HG03571 (cell line): ENCODE results near the gene DIS3L2.
"Not testable (repeated sequence)": the region's sequence is repeated elsewhere in the genome, so short reads cannot be mapped to it uniquely, and the experiment has no call there.

Source experiments
- ATAC-seq: cut with Tn5 transposase; IDR thresholded peaks from one replicate; pipeline ENCODE4 v1.9.1; 2021; ENCODE audit not compliant: unreplicated experiment

Gene DIS3L2

GRCh38 chr2:232288489-232289030 is 327.0 kb downstream of the DIS3L2 start:
- ATAC-seq = no peak

DNA sequence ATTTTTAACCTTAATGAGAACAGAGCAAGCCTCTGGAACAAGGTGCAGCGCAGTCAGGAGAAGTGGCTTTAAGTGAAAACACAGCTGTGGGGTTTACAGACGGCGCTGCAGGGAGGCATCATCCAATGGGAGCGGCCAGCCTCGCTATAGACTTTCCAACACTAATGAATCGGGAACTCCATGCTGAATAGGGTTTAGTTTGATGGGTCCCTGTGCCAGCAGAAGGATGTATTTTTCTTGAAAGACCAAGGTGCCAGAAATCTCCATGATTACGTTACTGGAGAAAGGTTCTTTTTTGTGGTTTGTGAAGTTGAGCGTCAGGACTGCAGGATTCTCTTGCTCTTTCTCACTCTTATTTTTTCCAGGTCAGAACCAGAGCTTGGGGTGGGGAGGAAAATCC is 329.2 kb downstream of the DIS3L2 start:
- no peak for ATAC-seq

GRCh38 chr2:232291343-232291742 is 329.8 kb downstream of the DIS3L2 start:
- ATAC-seq = no peak

DNA sequence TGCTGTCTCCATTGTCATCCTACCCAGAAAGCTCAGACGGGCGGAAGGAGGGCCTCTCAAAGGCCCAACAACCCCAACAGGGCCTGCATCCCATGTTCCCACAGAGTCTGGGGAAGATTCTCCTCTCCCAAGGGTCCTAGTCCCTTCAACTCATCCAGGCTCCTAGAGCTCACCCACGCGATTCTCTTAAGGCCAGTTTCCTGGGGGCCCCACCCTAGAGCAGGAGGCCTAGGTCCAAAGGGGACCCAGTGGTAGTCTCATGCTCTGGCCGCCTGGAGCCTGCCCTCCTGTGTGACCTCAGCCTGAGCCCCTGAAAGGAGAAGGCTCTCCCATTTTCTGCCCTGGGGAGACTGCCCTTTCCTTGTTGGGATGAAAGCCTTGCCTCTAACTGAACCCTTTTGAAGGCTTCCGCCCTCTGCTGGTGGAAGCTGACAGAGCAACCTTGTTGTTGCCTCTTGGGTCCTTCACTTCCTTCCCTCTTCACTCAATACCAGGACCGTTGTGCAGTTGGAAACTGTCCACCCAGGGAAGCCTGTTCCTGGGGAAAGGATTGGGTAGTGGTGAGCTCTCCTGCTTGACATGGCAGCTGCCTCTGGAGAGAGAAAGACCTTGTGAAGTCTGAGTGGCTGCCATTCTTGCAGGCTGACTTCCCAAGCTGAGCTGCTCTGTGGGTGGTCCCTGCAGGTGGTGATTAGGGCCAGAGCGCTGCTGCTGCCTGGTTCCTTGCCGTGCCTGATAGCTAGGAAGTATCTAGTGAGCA is 331.1 kb downstream of the DIS3L2 start:
- no peak for ATAC-seq

DNA sequence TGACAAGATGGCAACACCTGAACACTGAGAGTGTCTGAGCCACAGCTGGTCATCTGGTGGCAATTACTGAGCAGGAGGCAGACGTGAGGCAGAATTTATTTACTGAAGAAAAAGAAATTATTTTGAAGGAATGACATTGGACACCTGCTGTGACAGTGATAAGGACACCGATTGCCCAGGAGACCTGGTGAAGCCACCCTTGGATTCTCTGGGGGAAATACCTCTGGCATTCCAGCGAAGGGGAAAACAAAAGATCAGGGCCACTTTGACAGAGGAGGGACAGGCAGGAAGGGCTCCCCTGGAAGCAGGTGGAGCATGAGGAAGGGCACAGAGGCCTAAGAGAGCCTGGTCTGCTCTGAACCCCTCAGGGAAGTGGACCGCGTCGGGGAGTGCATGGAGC is 331.7 kb downstream of the DIS3L2 start:
- no peak for ATAC-seq

GRCh38 chr2:232295971-232296370 is 334.5 kb downstream of the DIS3L2 start:
- ATAC-seq = no peak

GRCh38 chr2:232296776-232297525 is 335.4 kb downstream of the DIS3L2 start:
- no peak for ATAC-seq

DNA sequence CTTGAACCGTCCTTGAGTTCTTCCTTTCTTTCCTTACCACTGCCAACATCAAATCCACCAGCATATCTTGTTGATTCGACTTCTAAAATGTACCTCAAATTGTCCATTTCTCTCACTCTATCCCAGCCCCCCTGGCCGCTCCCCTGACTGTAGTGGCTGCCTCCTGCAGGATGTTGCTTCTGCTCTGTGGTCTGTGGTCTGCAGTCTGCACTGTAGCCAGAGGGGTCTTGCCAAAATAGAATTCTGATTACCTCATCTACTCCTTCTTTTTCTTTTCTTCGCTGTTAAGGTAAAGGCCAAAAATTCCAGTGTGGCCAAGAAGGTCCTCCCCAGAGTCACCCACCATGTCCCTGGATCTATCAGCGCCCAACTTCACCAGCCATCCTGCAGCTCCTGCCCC is 337.6 kb downstream of the DIS3L2 start:
- no peak for ATAC-seq

GRCh38 chr2:232299927-232300674 is 338.6 kb downstream of the DIS3L2 start:
- ATAC-seq = no peak

- ATAC-seq = no peak
These were observed 339.4 kb downstream of the DIS3L2 start for GRCh38 chr2:232300894-232301387.

GRCh38 chr2:232304236-232304635 is 342.7 kb downstream of the DIS3L2 start:
- no peak for ATAC-seq

DNA sequence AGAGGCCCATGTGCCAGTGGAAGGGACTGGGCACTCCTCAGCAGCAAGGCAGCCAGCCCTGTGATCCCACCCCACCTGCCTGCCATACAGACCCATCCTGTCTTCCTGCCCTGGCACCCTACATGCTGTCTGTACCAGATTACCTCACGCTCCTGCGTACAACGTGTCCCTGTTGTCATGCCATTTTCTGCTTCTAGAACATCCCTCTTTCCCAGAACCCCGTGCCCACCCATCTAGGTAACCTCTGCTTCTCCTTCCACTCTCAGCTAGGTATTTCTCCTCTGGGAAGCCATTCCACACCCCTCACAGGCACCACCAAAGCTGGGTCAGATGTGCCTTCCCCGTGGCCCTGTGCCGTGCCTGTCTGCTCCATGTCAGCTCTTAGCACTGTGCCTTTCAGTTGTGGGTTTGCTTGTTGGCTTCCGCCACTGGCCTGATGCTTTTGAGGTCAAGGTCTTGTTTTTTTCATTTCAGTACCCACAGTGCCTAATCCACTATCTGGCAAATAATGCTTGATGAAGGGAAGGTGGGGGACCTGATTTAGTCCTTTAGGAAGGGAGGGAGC is 345.3 kb downstream of the DIS3L2 start:
- ATAC-seq = no peak

GRCh38 chr2:232307854-232308253 is 346.3 kb downstream of the DIS3L2 start:
- no peak for ATAC-seq

DNA sequence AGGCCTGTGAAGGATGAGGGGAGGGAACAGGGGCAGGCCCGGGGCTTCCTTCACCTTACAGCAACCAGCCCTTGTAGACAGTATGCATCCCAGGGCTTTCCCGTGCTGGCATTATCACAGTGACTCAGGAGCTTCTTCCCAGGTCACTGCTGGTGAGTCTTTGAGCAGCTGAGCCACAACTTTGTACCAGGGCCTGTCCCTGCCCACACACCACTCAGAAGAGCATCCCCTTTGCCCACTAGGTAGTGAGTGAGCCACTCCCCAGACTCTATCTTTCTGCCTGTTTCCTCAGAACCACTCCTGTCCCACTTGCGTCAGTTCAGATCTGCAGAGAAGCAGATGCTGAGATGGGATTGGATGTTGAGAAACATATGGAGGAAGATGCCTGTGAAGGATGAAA is 347.5 kb downstream of the DIS3L2 start:
- ATAC-seq = no peak

GRCh38 chr2:232309592-232309991 is 348.1 kb downstream of the DIS3L2 start:
- no peak for ATAC-seq

DNA sequence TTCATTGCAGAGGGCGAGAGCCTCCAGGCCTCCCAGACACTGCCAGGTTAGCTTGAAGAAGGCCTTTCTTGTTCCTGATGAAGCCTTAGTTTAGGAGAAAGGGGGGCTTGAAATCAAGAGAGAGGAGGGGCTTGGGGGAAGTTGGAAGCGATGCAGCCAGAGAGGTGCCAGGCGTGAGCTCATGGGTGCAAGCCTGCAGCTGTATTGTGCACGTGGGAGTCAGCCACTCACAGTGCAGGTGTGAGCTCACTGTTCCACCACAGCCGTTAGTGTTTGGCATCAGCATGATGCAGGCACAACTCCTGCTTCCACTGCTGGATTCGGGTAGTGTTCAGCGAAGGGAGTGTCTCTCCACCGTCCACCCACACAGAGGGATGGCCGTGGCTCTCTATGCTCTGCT is 348.6 kb downstream of the DIS3L2 start:
- no peak for ATAC-seq

DNA sequence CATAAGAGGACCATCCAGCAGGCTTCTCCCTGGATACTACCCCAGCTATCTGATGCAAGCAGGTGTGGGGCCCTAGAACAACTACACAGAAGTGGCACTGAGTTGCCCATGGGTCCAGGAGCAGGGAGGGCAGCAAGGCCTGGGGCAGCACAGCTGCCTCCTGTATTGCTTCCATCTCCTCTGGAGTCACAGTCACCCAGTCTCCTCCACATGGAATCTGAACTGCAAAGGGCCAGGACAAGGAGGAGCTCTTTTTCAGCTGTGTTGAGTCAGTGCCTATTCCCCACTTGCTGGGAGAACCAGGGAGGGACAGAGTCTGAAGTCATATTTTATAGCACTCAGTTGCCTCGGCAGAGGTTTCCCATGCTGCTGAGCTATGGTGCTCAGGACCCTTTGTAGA is 349.2 kb downstream of the DIS3L2 start:
- no peak for ATAC-seq

DNA sequence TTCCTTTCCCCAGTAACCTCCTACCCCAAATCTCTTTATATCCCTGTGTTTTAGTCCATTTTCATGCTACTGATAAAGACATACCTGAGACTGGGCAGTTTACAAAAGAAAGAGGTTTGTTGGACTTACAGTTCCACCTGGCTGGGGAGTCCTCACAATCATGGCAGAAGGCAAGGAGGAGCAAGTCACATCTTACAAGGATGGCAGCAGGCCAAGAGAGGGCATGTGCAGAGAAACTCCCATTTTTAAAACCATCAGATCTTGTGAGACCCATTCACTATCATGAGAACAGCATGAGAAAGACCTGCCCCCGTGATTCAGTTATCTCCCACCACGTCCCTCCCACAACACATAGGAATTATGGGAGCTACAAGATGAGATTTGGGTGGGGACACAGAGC is 352.1 kb downstream of the DIS3L2 start:
- ATAC-seq = not testable (repeated sequence)

DNA sequence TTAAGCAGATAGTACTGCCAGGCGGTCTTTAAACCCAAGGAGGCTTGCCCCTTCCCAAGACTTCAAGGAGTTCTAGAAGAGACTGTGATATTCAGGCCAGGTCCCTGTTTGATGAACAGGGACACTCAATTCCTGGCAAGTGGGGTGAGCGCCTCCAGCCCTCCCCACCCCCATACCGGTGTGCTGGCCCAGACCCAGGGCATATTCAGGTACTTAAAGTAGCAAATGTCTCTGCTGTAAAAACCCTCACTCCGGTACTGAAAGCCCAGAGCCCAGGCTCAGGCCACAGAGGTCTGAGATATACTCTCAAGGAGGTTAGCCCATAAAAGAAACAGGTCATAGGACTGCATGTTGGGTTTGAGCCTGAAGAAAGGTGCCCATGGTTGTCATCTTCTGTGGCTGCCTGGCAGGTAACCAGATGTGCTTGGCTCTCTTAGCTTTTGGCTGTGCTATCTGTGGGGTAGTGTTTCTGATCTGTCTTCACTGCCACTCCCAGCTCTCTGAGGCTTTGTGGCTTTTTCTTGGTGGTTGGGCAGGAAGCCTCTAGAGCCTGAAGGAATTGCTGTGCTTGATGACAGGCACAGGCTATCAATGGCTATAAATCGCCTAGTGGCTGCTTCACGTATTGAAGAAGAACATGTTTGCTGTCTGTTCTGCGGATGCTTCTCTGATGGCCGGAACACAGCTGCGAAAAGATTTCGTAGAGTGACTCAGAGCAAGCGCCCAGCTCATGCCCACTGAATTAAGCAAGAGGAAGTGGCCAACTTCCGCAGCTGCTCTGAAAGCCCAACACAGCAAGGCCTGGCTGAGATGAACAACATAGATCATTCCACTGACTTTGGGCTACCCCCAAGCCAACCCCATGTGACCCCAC is 353.8 kb downstream of the DIS3L2 start:
- peak; percentile 92 for ATAC-seq

DNA sequence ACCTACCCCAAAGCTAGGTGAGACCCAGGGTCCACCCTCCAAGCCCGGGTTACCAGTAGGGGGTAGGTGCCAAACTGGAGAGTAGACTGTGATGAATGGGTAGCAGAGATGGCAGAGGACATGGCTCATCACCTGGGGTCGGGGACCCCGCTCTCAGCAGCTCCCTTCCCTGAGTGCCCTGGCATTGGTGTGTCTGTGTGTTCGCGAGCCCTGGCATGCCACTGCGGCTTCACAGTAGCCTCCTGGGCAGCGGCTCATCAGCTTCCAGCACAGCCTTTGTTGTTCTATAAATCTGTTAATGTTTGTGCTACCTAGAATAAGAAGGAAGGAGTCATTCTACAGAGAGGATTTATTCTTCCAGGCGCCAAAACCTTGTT is 354.4 kb downstream of the DIS3L2 start:
- ATAC-seq = no peak
